Testis (tissue), 3 donors: Measurements from ENCODE around the gene LIPE. TPM values are rescaled to one million over a fixed set of nuclear protein-coding genes. Genes with fewer than 3 reads are reported as not detected.
A peak's percentile ranks its signal among the peaks of the same experiment; 100 is the strongest.
"Not testable (repeated sequence)": the region's sequence is repeated elsewhere in the genome, so short reads cannot be mapped to it uniquely, and the experiment has no call there.

Experiments
- DNase-seq: peaks from one replicate; pipeline ENCODE4 v3.0.0-alpha.2; 2019
- H3K27ac ChIP-seq, 2 donors: fragments of 200-600 bp; sonication (generic); one replicate each; pipeline ENCODE4 v1.5.1; 2019
- H3K27me3 ChIP-seq: fragments of 200-600 bp; sonication (generic); one replicate; pipeline ENCODE4 v1.5.1; 2019
- H3K36me3 ChIP-seq: fragments of 200-600 bp; sonication (generic); one replicate; pipeline ENCODE4 v1.5.1; 2017; ENCODE audit warnings: low read depth; ENCODE audit errors: missing control alignments
- H3K4me1 ChIP-seq: fragments of 200-600 bp; sonication (generic); one replicate; pipeline ENCODE4 v1.5.1; 2019
- H3K4me3 ChIP-seq, 2 donors: fragments of 200-600 bp; sonication (generic); one replicate each; pipeline ENCODE4 v1.5.1; 2017 to 2019
- H3K9me3 ChIP-seq: fragments of 200-600 bp; sonication (generic); one replicate; pipeline ENCODE4 v1.5.1; 2017
- POLR2A ChIP-seq: fragments of 450-650 bp; IDR thresholded peaks from one replicate; pipeline ENCODE4 v1.6.1; 2017; ENCODE audit warnings: antibody characterized with exemption, mild to moderate bottlenecking, moderate library complexity
- WGBS, 2 donors: methylation state at CpG; one replicate each; pipeline ENCODE4 v1.1.5; 2018; 5-methylcytosine and 5-hydroxymethylcytosine counted together
- intact Hi-C: fragments of 100-400 bp; cut with DNase I; formaldehyde crosslinking; loops from one replicate; pipeline ENCODE4 v1.15.1; 2023; ENCODE audit warnings: low total_unique reads
- polyA plus RNA-seq: library from polyadenylated mRNA; stranded (reverse); fragments of 350-450 nt; fragmentation: Illumina TruSeq; extraction: RNeasy Lipid Tissue Mini Kit (QIAGEN cat#74804); gene quantifications from one replicate; pipeline ENCODE4 v1.2.3, GENCODE V29; 2014; ENCODE audit warnings: low read depth, low replicate concordance; ENCODE audit not compliant: insufficient read depth
- total RNA-seq, 2 donors: library from RNA; depleted of rRNA; stranded (reverse); fragments of >200 nt; gene quantifications; one replicate each; pipeline ENCODE4 v1.2.3, GENCODE V29; 2016
- TF ChIP-seq, protein P1 (sequence below), 3 experiments: fragments of 450-650 bp in 2 of 3; fragments of 200-600 bp in 1 of 3; sonication (generic) in 1 of 3; IDR thresholded peaks; one replicate each; pipeline ENCODE4 v1.5.1; 2016 to 2019; ENCODE audit warnings: antibody characterized with exemption in 3 of 3, mild to moderate bottlenecking in 2 of 3, moderate library complexity in 1 of 3

LIPE gene
- total and polyA plus RNA-seq, 3 donors from 2014 or later = 49.2 to 131 (median 73.5) TPM

DNA sequence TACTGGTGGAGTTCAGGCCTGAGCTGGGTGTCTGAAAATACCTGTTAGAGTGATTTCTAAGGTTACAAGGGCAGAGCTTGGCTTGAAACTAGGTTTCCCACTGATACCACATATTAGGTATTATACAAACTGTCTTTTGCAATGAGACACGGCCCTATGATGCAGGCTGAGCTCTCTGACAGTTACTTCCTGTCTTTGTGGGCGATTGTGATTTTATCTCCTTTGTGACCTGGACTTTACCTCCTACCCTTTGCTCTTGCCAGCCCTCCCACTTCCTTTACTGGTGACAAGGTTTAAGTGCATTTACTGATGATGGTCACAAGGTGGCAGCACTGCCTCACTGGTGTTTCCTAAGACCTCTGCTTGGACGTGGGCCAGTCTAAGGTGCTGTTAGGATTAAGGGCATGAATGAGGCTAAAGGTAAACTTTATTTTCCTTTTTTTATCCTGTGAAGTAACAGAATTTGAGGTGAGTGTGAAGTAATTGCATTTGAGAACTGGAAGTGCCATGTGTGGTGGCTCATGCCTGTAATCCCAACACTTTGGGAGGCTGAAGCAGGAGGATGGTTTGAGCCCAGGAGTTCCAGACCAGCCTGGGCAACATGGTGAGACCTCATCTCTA, 23.2 kb upstream of the LIPE start:
- intact Hi-C loops = no loop called here
- H3K4me3 ChIP-seq = no peak overlapping the region
- peak; percentile 91 for DNase-seq
- H3K27me3 ChIP-seq = no peaks in the 10 kb centered on the region
- no peak overlapping the region for H3K27ac ChIP-seq
- H3K4me1 ChIP-seq = peaks cover 6% of the 10 kb centered on the region
- 12 to 16% methylated on average over 3 of the region's 3 CpGs for WGBS, 2 donors
- H3K36me3 ChIP-seq = no peaks in the 10 kb centered on the region
- TF ChIP-seq, protein P1, sequence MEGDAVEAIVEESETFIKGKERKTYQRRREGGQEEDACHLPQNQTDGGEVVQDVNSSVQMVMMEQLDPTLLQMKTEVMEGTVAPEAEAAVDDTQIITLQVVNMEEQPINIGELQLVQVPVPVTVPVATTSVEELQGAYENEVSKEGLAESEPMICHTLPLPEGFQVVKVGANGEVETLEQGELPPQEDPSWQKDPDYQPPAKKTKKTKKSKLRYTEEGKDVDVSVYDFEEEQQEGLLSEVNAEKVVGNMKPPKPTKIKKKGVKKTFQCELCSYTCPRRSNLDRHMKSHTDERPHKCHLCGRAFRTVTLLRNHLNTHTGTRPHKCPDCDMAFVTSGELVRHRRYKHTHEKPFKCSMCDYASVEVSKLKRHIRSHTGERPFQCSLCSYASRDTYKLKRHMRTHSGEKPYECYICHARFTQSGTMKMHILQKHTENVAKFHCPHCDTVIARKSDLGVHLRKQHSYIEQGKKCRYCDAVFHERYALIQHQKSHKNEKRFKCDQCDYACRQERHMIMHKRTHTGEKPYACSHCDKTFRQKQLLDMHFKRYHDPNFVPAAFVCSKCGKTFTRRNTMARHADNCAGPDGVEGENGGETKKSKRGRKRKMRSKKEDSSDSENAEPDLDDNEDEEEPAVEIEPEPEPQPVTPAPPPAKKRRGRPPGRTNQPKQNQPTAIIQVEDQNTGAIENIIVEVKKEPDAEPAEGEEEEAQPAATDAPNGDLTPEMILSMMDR (IDR thresholded peaks at IDR 0.05) = peak; percentile 82 to 89 (median 83)
- no peak for TF ChIP-seq POLR2A
- no peaks in the 10 kb centered on the region for H3K9me3 ChIP-seq

DNA sequence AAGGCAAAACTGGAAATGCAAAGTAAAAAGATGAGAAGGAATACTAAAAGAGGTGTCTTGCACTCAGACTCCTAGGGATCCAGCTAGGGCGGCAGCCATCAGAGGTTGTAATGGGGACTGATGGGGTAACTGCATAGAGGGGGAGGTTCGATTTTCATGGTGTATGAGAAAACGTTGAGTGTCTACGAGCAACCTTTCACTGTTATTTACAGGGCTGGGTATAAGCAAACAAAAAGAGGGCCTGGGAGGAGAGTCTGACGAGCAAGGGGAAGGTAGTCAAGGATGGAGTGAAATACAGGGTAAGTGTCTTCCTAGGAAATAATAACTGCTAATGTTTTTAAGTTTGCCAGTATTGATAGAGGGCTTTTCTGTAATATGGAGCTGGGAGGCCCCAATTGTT, 21.1 kb upstream of the LIPE start:
- H3K27me3 ChIP-seq, intact Hi-C loops, H3K9me3 ChIP-seq, H3K27ac ChIP-seq, H3K4me1 ChIP-seq, H3K36me3 ChIP-seq, H3K4me3 ChIP-seq, DNase-seq: not testable (repeated sequence)
- WGBS, 2 donors = 71 to 79% methylated on average over 5 of the region's 5 CpGs

DNA sequence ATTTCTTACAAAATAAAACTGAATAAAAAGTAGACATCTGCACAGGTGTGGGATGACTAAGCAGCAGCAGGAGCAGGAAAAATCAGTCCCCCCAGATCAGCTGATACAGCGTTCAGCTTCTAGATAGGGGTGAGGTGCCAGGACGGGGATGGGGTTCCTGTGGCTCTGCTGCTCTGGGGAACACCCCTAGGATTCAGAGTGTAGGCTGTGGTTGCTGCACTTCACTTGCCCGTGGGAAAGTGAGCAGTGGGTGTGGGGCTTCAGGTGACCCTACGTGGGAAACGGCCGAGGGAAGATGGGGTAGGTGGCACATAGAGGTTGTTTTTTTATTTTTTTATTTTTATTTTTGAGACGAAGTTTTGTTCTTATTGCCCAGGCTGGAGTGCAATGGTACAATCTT, 18.8 kb upstream of the LIPE start:
- Histone ChIP-seq H3K4me1 (peaks cover 6% of the 10 kb centered on the region), H3K27ac (no peak overlapping the region), H3K36me3 (no peaks in the 10 kb centered on the region), H3K27me3 (no peaks in the 10 kb centered on the region), H3K4me3 (no peak overlapping the region), H3K9me3 (no peaks in the 10 kb centered on the region)
- intact Hi-C loops = no loop called here
- TF ChIP-seq, protein P1 (IDR thresholded peaks at IDR 0.05) = no peak
- TF ChIP-seq POLR2A = no peak
- no peak for DNase-seq
- 88 to 97% methylated on average over 7 of the region's 7 CpGs for WGBS, 2 donors

DNA sequence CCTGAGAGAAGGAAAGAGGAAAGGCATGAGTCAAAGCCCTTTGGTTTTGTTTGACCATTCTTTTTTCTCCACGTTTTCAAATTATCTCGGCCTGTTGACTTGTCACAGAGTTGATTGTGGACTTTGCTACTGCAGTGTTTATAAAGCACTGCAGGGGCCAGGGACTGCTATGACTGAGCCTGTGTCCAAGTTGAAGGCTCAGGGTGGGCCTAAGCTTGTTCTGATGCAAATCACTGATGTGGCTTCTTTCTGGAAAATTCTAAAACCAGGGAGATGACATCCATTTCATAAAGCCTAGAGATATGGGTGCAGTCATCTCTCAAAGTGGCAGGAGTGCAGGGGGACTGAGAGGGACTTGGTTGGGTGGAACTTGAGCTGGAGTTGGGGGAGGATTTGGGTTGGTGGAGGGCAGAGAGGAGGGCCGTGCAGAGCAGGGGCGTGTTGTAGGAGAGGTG, 16.8 kb upstream of the LIPE start:
- no peak for DNase-seq
- Histone ChIP-seq H3K4me3 (no peak overlapping the region), H3K36me3 (no peaks in the 10 kb centered on the region), H3K27ac (no peak overlapping the region), H3K4me1 (peaks cover 6% of the 10 kb centered on the region), H3K27me3 (no peaks in the 10 kb centered on the region), H3K9me3 (no peaks in the 10 kb centered on the region)
- intact Hi-C loops = no loop called here
- no peak for TF ChIP-seq POLR2A
- TF ChIP-seq, protein P1 (IDR thresholded peaks at IDR 0.05) = no peak
- WGBS, 2 donors = 75 to 76% methylated on average over 4 of the region's 4 CpGs

DNA sequence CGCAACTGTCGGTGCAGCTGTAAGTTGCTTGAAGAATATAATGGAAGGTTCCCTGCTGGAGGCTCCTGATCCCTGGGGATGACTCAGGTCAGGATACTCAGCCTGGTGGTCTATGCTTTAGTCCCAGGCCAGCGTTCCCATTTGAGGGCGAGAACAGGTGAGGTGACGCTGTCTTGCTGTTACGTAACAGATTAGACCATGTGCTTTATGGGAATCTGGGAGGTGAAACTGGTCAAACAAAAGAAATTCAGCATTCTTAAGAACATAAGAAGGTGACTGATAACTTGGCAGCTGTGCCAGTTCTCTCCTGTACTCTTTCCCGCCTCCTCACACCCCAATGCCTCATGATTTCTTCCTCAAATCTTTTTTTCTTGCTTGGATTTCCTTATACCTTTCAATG, 15.6 kb upstream of the LIPE start, which contains the start of gene CXCL17:
CXCL17 (minus strand) TSS at position 114 of the 400 bp plus-strand sequence. CDS start 114 bp downstream, outside the sequence.
- no peak for DNase-seq
- Histone ChIP-seq H3K36me3 (no peaks in the 10 kb centered on the region), H3K9me3 (no peaks in the 10 kb centered on the region), H3K4me1 (peaks cover 6% of the 10 kb centered on the region), H3K27ac (no peak within 1 kb of the TSS), H3K27me3 (no peaks in the 10 kb centered on the region), H3K4me3 (no peak within 1 kb of the TSS)
- 95 to 97% methylated on average over 7 of the region's 7 CpGs for WGBS, 2 donors
- TF ChIP-seq POLR2A = no peak
- intact Hi-C loops = no loop called here

DNA sequence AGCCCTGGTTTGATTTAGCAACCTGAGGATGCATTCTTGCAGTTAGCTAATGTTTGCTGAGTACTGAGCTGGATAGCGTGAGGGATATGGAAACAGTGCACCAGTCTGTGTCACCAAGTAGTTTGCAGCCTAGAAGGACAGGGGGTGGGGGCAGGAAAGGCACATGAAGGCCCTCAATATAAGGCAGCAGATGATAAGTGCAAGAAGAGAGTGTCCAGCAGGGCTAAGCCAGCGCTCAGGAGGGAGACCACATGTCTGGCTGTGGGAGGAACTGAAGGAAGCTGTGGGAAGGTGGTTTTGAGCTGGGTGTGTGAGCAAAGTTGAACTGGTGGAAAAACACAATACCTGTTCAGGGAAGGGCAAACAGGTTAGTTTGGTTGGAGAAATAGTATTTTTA, 13.9 kb upstream of the LIPE start:
- intact Hi-C loops = no loop called here
- WGBS, 2 donors = 49 to 68% methylated on average over 2 of the region's 2 CpGs

More for the DNA sequence above, 13.9 kb upstream of the LIPE start:
- no peak overlapping the region for H3K4me3 ChIP-seq
- no peak overlapping the region for H3K27ac ChIP-seq
- no peaks in the 10 kb centered on the region for H3K9me3 ChIP-seq
- no peak for DNase-seq
- H3K4me1 ChIP-seq = peaks cover 6% of the 10 kb centered on the region
- TF ChIP-seq, protein P1 (IDR thresholded peaks at IDR 0.05) = no peak
- TF ChIP-seq POLR2A = no peak
- H3K36me3 ChIP-seq = no peaks in the 10 kb centered on the region
- no peaks in the 10 kb centered on the region for H3K27me3 ChIP-seq
